Right lobe of liver (tissue), 4 donors: ENCODE data around the gene DYNLT2B.

ENCODE experiments used
- CTCF ChIP-seq, 4 donors: fragments of 200-600 bp in 3 of 4; fragments of 450-650 bp in 1 of 4; IDR thresholded peaks; one replicate each; pipeline versions ENCODE4 v1.5.1 to v1.8.0; 2016 to 2022; ENCODE audit warnings: antibody characterized with exemption in 4 of 4, mild to moderate bottlenecking in 2 of 4
- POLR2A ChIP-seq: fragments of 450-650 bp; IDR thresholded peaks from one replicate; pipeline ENCODE4 v1.6.1; 2017; ENCODE audit warnings: antibody characterized with exemption, mild to moderate bottlenecking
- donor health status: DM: no; HTN: no; CAD: no.
- donor health status: DM: no; HTN: no; CAD: no.
- donor health status: DM: no; HTN: yes; CAD: no.

GRCh38 chr3:196334982-196335381 lies 16.9 kb upstream of the DYNLT2B start:
- TF ChIP-seq CTCF (IDR thresholded peaks at IDR 0.05) (no peak), POLR2A (no peak)
